DMS114 treated with DMSO at 0.1 percent for 48 hours (cell line): Measurements from ENCODE around the gene AQP4.

Source experiments
- DNase-seq: peaks from one replicate; lab custom pipeline; 2025; ENCODE audit not compliant: unreplicated experiment; lab: John Stamatoyannopoulos, UW

Gene AQP4

GRCh38 chr18:26840965-26841364 lies 24.5 kb downstream of the AQP4 start:
- no peak for DNase-seq

- no peak for DNase-seq
Measured at GRCh38 chr18:26839609-26840008, 25.9 kb downstream of the AQP4 start.

- DNase-seq: no peak
Measured at GRCh38 chr18:26832302-26832701, 33.2 kb downstream of the AQP4 start.

- no peak for DNase-seq
Measured at GRCh38 chr18:26827581-26827980, 37.9 kb downstream of the AQP4 start.

GRCh38 chr18:26826656-26827235 lies 38.8 kb downstream of the AQP4 start:
- DNase-seq: no peak

- DNase-seq: no peak
Measured at GRCh38 chr18:26821181-26821580, 44.3 kb downstream of the AQP4 start.

- no peak for DNase-seq
Measured at GRCh38 chr18:26819046-26819445, 46.5 kb downstream of the AQP4 start.

GRCh38 chr18:26818461-26818860 lies 47.0 kb downstream of the AQP4 start:
- DNase-seq: no peak

GRCh38 chr18:26813043-26813442 lies 52.5 kb downstream of the AQP4 start:
- DNase-seq: peak; percentile 18

- DNase-seq: no peak
Measured at GRCh38 chr18:26812462-26812861, 53.0 kb downstream of the AQP4 start.

GRCh38 chr18:26809346-26809745 lies 56.2 kb downstream of the AQP4 start:
- DNase-seq: no peak

GRCh38 chr18:26806224-26806623 lies 59.3 kb downstream of the AQP4 start:
- no peak for DNase-seq

GRCh38 chr18:26804519-26804918 lies 61.0 kb downstream of the AQP4 start:
- DNase-seq: no peak

- DNase-seq: no peak
Measured at GRCh38 chr18:26803643-26804042, 61.9 kb downstream of the AQP4 start.

GRCh38 chr18:26802330-26803200 lies 62.9 kb downstream of the AQP4 start:
- no peak for DNase-seq
